GM18505 (cell line): Measurements from ENCODE around the gene LRP2.
A peak's percentile ranks its signal among the peaks of the same experiment; 100 is the strongest.

ENCODE experiments used
- ATAC-seq: cut with Tn5 transposase; IDR thresholded peaks from one replicate; pipeline ENCODE4 v1.9.1; 2021; ENCODE audit not compliant: unreplicated experiment
- POLR2A ChIP-seq: IDR thresholded peaks from 4 replicates; pipeline ENCODE4 v1.6.1; 2011; ENCODE audit warnings: borderline replicate concordance; ENCODE audit not compliant: insufficient read depth, insufficient read length; ENCODE audit errors: extremely low read depth

LRP2 gene

DNA sequence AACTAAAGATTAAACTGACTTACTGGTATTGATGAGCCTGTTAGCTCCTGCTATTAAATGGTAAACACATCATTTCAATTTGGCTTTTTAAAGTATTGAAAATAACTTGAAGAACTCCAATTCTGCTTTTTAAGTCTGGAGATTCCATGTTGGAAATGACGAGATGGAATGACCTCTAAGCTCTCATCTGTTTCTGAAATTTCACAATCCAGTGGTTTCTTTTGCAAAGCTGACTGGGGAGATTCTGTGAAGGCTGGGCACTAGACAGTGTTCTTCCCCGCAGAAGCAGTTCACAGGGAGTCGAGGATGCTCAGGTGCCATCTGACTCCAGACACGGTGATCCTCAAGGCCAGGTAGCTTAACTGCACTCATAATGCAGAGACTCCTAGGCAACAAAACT is 248.3 kb downstream of the LRP2 start:
- no peak for TF ChIP-seq POLR2A
- no peak for ATAC-seq

GRCh38 chr2:169112841-169113240 is 249.5 kb downstream of the LRP2 start:
- no peak for TF ChIP-seq POLR2A
- no peak for ATAC-seq

GRCh38 chr2:169110916-169111315 is 251.4 kb downstream of the LRP2 start:
- TF ChIP-seq POLR2A, result no peak
- no peak for ATAC-seq

DNA sequence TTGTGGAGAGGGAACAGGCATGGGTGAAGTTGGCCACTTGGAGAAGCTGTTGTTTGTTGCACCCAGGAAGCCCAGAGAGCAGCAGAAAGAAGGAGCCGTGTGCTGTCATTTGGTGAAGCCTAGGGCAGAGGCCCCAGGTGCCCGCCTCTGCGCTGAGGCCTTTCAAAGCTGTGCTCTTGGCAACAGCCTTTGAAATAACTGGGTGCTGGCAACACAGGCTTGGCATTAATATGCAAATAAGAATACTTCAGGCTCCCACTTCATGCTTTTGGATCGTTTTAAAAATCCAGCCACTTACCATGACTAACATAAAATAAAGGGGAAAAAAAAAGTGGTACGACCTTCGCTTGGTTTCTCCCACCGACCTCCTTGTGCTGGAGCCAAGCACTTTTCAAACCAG is 251.9 kb downstream of the LRP2 start:
- no peak for ATAC-seq
- no peak for TF ChIP-seq POLR2A

- TF ChIP-seq POLR2A, result no peak
- ATAC-seq, result no peak
These were observed 252.6 kb downstream of the LRP2 start for GRCh38 chr2:169109502-169110409.

GRCh38 chr2:169108099-169108884 is 254.0 kb downstream of the LRP2 start:
- ATAC-seq, result peak; percentile 13
- no peak for TF ChIP-seq POLR2A

- peak; percentile 81 for ATAC-seq
- no peak for TF ChIP-seq POLR2A
These were observed 254.7 kb downstream of the LRP2 start for GRCh38 chr2:169107645-169108044.

GRCh38 chr2:169106563-169107545 is 255.5 kb downstream of the LRP2 start:
- no peak for TF ChIP-seq POLR2A
- no peak for ATAC-seq

DNA sequence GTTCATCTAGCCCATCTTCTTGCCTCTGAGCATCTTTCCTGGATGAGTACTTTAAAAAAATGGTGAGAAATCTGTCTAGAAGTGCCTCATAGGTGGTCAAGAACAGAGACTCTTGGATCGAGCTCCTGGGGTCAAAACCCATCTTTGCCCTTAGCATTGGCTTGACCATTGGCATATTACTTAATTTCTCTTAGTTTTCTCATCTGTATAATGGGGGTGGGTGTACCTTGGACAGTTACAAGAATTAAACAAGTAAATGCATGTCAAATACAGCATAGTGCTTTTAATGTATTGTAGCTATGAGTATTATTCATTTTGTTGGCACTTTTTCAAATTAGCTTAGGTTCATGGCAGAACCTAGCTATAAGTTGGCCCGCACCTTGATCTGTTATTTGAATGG is 256.2 kb downstream of the LRP2 start:
- TF ChIP-seq POLR2A, result no peak
- no peak for ATAC-seq

- no peak for ATAC-seq
- TF ChIP-seq POLR2A, result no peak
These were observed 256.9 kb downstream of the LRP2 start for GRCh38 chr2:169105476-169105875.

- ATAC-seq, result no peak
- no peak for TF ChIP-seq POLR2A
These were observed 257.5 kb downstream of the LRP2 start for GRCh38 chr2:169104848-169105247.

- TF ChIP-seq POLR2A, result no peak
- ATAC-seq, result no peak
These were observed 266.7 kb downstream of the LRP2 start for GRCh38 chr2:169095621-169096105.
